ENCODE measurements around the gene ATOX1. TPM values are rescaled to one million over a fixed set of nuclear protein-coding genes. Genes with fewer than 3 reads are reported as not detected.

Gene ATOX1
- total and polyA plus RNA-seq, 2 of the 13 experiments (the other 11 are each of a cell fraction or from before 2014, with no cell fraction given) = 62.4 to 124 TPM

GRCh38 chr5:151738125-151738848, 20.1 kb downstream of the ATOX1 start:
- no peak overlapping the region for H3K4me2 ChIP-seq (ENCODE audit: low read depth, low read length)
- POLR2A ChIA-PET = no interaction called here
- H3K36me3 ChIP-seq (replicated peaks in 1 of 2; ENCODE audit: control insufficient read depth in 1 of 2, insufficient read depth in 2 of 2, low read length in 2 of 2) = peaks cover 3 to 13% of the 10 kb centered on the region in 2 experiments; a peak in 3 of 5 replicates
- no peak for DNase-seq (ENCODE audit: low spot score)
- no peaks in the 10 kb centered on the region for H3K9me3 ChIP-seq (ENCODE audit: low read length)
- intact Hi-C loops (cut with micrococcal nuclease; ENCODE audit: unreplicated experiment) = no loop called here
- no peak for TF ChIP-seq ATF1 (CRISPR knock-in tag; IDR thresholded peaks at IDR 0.05)
- no peak for TF ChIP-seq POLR2G (IDR thresholded peaks at IDR 0.05; ENCODE audit: low read depth, low read length)
- no peak for TF ChIP-seq PAX8 (CRISPR knock-in tag; IDR thresholded peaks at IDR 0.05; ENCODE audit: borderline replicate concordance)
- TF ChIP-seq ZNF782 (CRISPR knock-in tag; IDR thresholded peaks at IDR 0.05; ENCODE audit: borderline replicate concordance) = no peak
- no peak for TF ChIP-seq KAT8 (CRISPR knock-in tag; IDR thresholded peaks at IDR 0.05)
- no peak for TF ChIP-seq CBFB (CRISPR knock-in tag; IDR thresholded peaks at IDR 0.05)
- no peak for TF ChIP-seq RBM22 (optimal IDR thresholded peaks at IDR 0.05; ENCODE audit: low read length)
- TF ChIP-seq RBFOX2 (IDR thresholded peaks at IDR 0.05; ENCODE audit: low read depth, low read length) = no peak
- no peak for TF ChIP-seq IKZF1 (IDR thresholded peaks at IDR 0.05)
- TF ChIP-seq SNAI1 (CRISPR knock-in tag; IDR thresholded peaks at IDR 0.05; ENCODE audit: borderline replicate concordance) = no peak
- TF ChIP-seq ARID2 (CRISPR knock-in tag; IDR thresholded peaks at IDR 0.05; ENCODE audit: borderline replicate concordance) = no peak
- TF ChIP-seq SNRNP70 (IDR thresholded peaks at IDR 0.05; ENCODE audit: low read depth, low read length) = no peak
- TF ChIP-seq, protein P1, sequence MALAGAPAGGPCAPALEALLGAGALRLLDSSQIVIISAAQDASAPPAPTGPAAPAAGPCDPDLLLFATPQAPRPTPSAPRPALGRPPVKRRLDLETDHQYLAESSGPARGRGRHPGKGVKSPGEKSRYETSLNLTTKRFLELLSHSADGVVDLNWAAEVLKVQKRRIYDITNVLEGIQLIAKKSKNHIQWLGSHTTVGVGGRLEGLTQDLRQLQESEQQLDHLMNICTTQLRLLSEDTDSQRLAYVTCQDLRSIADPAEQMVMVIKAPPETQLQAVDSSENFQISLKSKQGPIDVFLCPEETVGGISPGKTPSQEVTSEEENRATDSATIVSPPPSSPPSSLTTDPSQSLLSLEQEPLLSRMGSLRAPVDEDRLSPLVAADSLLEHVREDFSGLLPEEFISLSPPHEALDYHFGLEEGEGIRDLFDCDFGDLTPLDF (CRISPR knock-in tag; IDR thresholded peaks at IDR 0.05) = no peak
- no peak overlapping the region for H3K27ac ChIP-seq (ENCODE audit: extremely low read length, insufficient read depth, low read length)
- FAIRE-seq = no peak
- no peak for ATAC-seq
- in situ Hi-C loops (cut with HindIII; ENCODE audit: extremely low pct_ligation_motif_present, low pct_unique_long_range_greater_than_20kb) = loop anchor here (25.0 kb wide), 1 partner anchor 301 kb away; the partner anchor contains the start of gene SLC36A1
- H3K4me3 ChIP-seq (replicated peaks in 1 of 3; ENCODE audit: insufficient read depth in 1 of 3, low read depth in 2 of 3, low read length in 3 of 3) = no peak overlapping the region
- no peaks in the 10 kb centered on the region for H3K79me2 ChIP-seq (ENCODE audit: insufficient read depth, low read length)
- 72% methylated on average over 8 of the region's 9 CpGs for WGBS (ENCODE audit: low lambda C conversion rate)
- CTCF ChIA-PET (ENCODE audit: low intra/inter-chr PET ratio, low total read pairs) = interaction anchor here (5.1 kb wide), 1 partner anchor 79 kb away, joined by 66 read pairs; no protein-coding TSS in a partner anchor
- H3K9ac ChIP-seq (ENCODE audit: insufficient read depth, low read depth, low read length) = no peak overlapping the region
- H3K27me3 ChIP-seq (ENCODE audit: control insufficient read depth in 1 of 2, insufficient read depth in 2 of 2, low read length in 2 of 2) = no peaks in the 10 kb centered on the region
- H2AFZ ChIP-seq (ENCODE audit: low read length) = no peak overlapping the region
- no peaks in the 10 kb centered on the region for H3K4me1 ChIP-seq (ENCODE audit: insufficient read depth, low read length)
- no TSS peak for BruUV-seq (replicated peaks)
- H4K20me1 ChIP-seq (ENCODE audit: insufficient read depth, low read length) = no peaks in the 10 kb centered on the region

Measured in HepG2 (cell line).